Measurements from ENCODE around the gene ST8SIA5.

The ST8SIA5 gene

DNA sequence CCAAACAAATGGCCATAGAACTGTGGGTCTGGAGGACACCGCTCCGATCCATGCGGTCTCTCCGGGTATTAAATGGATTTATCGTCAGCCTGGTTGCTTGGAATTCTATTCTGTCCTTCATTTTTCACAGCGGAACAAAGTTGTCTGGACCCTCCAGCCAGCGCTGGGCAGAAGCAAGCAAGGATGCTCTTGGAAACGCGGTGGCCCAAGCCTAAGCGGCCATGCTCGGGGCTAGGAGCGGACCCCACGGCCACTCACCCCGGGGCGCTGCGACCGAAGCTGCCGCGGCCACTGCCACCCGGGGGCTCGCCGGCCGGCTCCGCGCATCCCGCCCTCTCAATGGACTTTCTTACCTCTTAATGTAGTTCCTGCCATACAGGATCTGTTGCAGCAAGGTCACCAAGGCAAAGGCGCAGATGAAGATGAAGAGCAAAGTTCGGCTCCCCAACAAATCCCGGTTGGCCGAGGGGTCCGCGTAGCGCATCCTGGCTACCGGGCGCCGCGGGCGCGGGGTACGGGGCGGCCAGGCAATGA is 761 bp downstream of the ST8SIA5 start:
- Histone ChIP-seq H3K27ac (ENCODE audit: insufficient read depth in 1 of 2, low read depth in 1 of 2, low read length in 2 of 2, poor library complexity in 1 of 2, severe bottlenecking in 2 of 2) (no peak overlapping the region), H3K9me3 (ENCODE audit: control extremely low read depth in 1 of 5, control insufficient read depth in 4 of 5, insufficient read depth in 2 of 5, low read depth in 1 of 5, low read length in 4 of 5) (no peaks in the 10 kb centered on the region), H3K4me3 (ENCODE audit: control insufficient read depth in 1 of 7, extremely low read depth in 1 of 7, insufficient read depth in 4 of 7, low read depth in 2 of 7, low read length in 6 of 7) (peak overlapping the region; percentile 3 to 62 (median 36)), H3K27me3 (replicated peaks in 2 of 5; ENCODE audit: control insufficient read depth in 4 of 5, insufficient read depth in 5 of 5, low read length in 4 of 5) (peaks cover 6 to 71% (median 30%) of the 10 kb centered on the region in 5 experiments), H3K4me1 (ENCODE audit: control extremely low read depth in 1 of 4, control insufficient read depth in 4 of 4, insufficient read depth in 4 of 4, low read length in 3 of 4) (peaks cover 0 to 43% (median 37%) of the 10 kb centered on the region in 4 experiments), H3K36me3 (ENCODE audit: control insufficient read depth in 4 of 4, insufficient read depth in 4 of 4, low read length in 3 of 4) (no peaks in the 10 kb centered on the region)
- WGBS (ENCODE audit: insufficient coverage): 1% methylated on average over 37 of the region's 41 CpGs
- no peak for DNase-seq
- ChIA-PET POLR2A (interaction anchor here (0.7 kb wide), 1 partner anchor 604 kb away, joined by 5 read pairs; no protein-coding TSS in a partner anchor), CTCF (no interaction called here)

DNA sequence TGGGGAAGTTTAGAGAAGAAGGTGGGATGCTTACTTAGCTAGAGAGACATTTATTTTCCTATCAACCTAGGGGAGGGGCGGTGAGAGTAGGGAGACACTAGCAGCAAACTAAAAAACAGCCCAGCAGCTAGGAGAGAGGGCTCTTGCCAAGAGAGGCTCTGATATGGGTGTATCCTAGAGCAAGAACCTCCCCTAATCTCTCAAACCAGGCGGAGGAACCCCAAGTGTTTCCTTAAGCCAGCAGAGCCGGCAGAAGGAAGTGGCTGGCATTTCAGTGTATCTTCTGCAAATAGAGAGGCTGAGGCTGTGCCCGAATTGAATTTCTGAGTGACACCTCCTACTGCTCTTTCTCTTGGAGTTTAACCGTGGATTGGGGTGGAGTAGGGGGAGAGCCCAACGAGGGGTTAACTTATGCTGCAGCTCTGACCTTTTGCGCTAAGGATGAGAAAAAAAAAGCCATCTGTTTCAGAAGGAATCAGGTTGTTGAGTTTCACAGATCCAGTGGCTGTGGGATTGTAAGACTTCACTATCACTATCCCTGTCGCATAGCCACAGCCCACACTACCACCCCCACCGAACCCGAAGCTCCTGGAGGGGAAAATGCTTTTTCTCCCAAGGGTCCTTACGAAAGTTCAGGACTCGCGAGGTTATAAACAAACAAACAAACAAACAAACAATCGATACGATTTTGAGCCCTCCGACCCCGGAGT is 1.4 kb downstream of the ST8SIA5 start:
- H3K27ac ChIP-seq (ENCODE audit: insufficient read depth in 1 of 2, low read depth in 1 of 2, low read length in 2 of 2, poor library complexity in 1 of 2, severe bottlenecking in 2 of 2): no peak overlapping the region
- H3K9me3 ChIP-seq (ENCODE audit: control extremely low read depth in 1 of 5, control insufficient read depth in 4 of 5, insufficient read depth in 2 of 5, low read depth in 1 of 5, low read length in 4 of 5): no peaks in the 10 kb centered on the region
- CTCF ChIA-PET: interaction anchor here (0.7 kb wide), 1 partner anchor 98 kb away, joined by 3 read pairs; no protein-coding TSS in a partner anchor
- POLR2A ChIA-PET: interaction anchor here (0.5 to 0.7 kb wide), 2 partner anchors 47 to 603 kb away, joined by 5 read pairs; no protein-coding TSS in a partner anchor
- H3K36me3 ChIP-seq (ENCODE audit: control insufficient read depth in 4 of 4, insufficient read depth in 4 of 4, low read length in 3 of 4): no peaks in the 10 kb centered on the region
- WGBS (ENCODE audit: insufficient coverage): 3% methylated on average over 11 of the region's 17 CpGs
- peaks cover 0 to 43% (median 37%) of the 10 kb centered on the region in 4 experiments for H3K4me1 ChIP-seq (ENCODE audit: control extremely low read depth in 1 of 4, control insufficient read depth in 4 of 4, insufficient read depth in 4 of 4, low read length in 3 of 4)
- H3K4me3 ChIP-seq (ENCODE audit: control insufficient read depth in 1 of 7, extremely low read depth in 1 of 7, insufficient read depth in 4 of 7, low read depth in 2 of 7, low read length in 6 of 7): peak overlapping the region in 5 of 7 experiments; percentile 3 to 62 (median 55)
- peak; percentile 57 to 91 (median 84) for DNase-seq
- peaks cover 6 to 65% (median 28%) of the 10 kb centered on the region in 5 experiments for H3K27me3 ChIP-seq (replicated peaks in 2 of 5; ENCODE audit: control insufficient read depth in 4 of 5, insufficient read depth in 5 of 5, low read length in 4 of 5)

DNA sequence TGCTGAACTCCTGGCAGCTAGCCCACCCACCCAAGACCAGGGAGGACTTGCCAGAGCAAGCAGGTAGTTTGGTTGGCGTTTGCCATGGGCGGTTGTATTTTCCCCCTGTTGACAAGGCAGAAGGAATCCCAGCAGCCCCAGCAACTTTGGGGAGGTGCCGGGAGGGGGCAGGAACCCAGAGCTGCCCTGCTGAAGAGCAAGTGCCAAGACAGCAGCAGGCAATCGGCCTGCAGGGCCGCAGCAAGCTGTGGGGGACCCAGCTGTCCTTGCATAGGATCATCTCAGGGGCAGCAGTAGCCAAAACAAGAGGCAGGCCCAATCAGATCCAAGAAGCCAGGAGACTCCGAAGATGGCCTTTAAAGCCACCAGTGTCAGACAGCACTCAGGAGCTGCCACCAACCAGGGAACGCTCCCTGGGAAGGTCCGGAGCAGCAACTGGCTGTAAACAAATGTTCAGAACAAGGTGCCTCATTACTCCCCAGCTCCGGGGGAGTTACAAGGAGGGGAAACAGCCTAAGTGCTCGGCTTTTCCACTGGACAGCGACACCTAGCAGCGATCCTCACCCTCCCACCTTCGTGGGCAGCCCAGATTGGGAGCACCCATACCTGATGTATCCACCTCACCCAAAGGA is 2.1 kb downstream of the ST8SIA5 start:
- no peak for DNase-seq
- WGBS (ENCODE audit: insufficient coverage): 63% methylated on average over 12 of the region's 13 CpGs
- ChIA-PET POLR2A (interaction anchor here (0.5 kb wide), 1 partner anchor 48 kb away, joined by 5 read pairs; no protein-coding TSS in a partner anchor), CTCF (interaction anchor here (0.7 kb wide), 1 partner anchor 97 kb away, joined by 3 read pairs; no protein-coding TSS in a partner anchor)
- Histone ChIP-seq H3K27ac (ENCODE audit: insufficient read depth in 1 of 2, low read depth in 1 of 2, low read length in 2 of 2, poor library complexity in 1 of 2, severe bottlenecking in 2 of 2) (no peak overlapping the region), H3K9me3 (ENCODE audit: control extremely low read depth in 1 of 5, control insufficient read depth in 4 of 5, insufficient read depth in 2 of 5, low read depth in 1 of 5, low read length in 4 of 5) (no peaks in the 10 kb centered on the region), H3K27me3 (replicated peaks in 2 of 5; ENCODE audit: control insufficient read depth in 4 of 5, insufficient read depth in 5 of 5, low read length in 4 of 5) (peaks cover 2 to 58% (median 30%) of the 10 kb centered on the region in 5 experiments), H3K36me3 (ENCODE audit: control insufficient read depth in 4 of 4, insufficient read depth in 4 of 4, low read length in 3 of 4) (no peaks in the 10 kb centered on the region), H3K4me1 (ENCODE audit: control extremely low read depth in 1 of 4, control insufficient read depth in 4 of 4, insufficient read depth in 4 of 4, low read length in 3 of 4) (peaks cover 0 to 43% (median 37%) of the 10 kb centered on the region in 4 experiments), H3K4me3 (ENCODE audit: control insufficient read depth in 1 of 7, extremely low read depth in 1 of 7, insufficient read depth in 4 of 7, low read depth in 2 of 7, low read length in 6 of 7) (peak overlapping the region in 1 of 7 experiments; percentile 17)

DNA sequence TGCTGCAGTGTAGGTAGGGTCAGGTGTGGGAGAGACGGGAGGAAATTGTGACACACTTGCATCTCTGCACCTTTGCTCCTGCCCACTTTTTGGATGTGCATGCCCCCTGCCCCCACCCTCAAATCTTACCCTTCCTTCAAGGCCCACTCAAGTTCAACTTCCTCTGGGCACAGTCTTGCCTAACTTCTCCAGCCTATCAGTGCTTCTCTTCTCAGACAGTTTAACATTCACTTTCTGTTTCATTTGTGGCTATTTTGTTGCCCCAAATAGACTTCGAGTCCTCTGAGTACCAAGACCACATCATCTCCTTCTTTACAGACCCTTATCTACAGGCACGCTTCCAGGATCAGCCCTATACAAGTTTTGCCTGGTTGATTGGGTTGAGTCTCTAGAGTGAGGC is 2.7 kb downstream of the ST8SIA5 start:
- WGBS (ENCODE audit: insufficient coverage): 72% methylated on average over 2 of the region's 3 CpGs
- Histone ChIP-seq H3K4me1 (ENCODE audit: control extremely low read depth in 1 of 4, control insufficient read depth in 4 of 4, insufficient read depth in 4 of 4, low read length in 3 of 4) (peaks cover 0 to 43% (median 37%) of the 10 kb centered on the region in 4 experiments), H3K27ac (ENCODE audit: insufficient read depth in 1 of 2, low read depth in 1 of 2, low read length in 2 of 2, poor library complexity in 1 of 2, severe bottlenecking in 2 of 2) (no peak overlapping the region), H3K9me3 (ENCODE audit: control extremely low read depth in 1 of 5, control insufficient read depth in 4 of 5, insufficient read depth in 2 of 5, low read depth in 1 of 5, low read length in 4 of 5) (no peaks in the 10 kb centered on the region), H3K27me3 (replicated peaks in 2 of 5; ENCODE audit: control insufficient read depth in 4 of 5, insufficient read depth in 5 of 5, low read length in 4 of 5) (peaks cover 2 to 52% (median 27%) of the 10 kb centered on the region in 5 experiments), H3K4me3 (ENCODE audit: control insufficient read depth in 1 of 7, extremely low read depth in 1 of 7, insufficient read depth in 4 of 7, low read depth in 2 of 7, low read length in 6 of 7) (no peak overlapping the region), H3K36me3 (ENCODE audit: control insufficient read depth in 4 of 4, insufficient read depth in 4 of 4, low read length in 3 of 4) (no peaks in the 10 kb centered on the region)
- CTCF ChIA-PET: no interaction called here
- POLR2A ChIA-PET: no interaction called here
- DNase-seq: peak in 2 of 3 donors; percentile 70 to 79

DNA sequence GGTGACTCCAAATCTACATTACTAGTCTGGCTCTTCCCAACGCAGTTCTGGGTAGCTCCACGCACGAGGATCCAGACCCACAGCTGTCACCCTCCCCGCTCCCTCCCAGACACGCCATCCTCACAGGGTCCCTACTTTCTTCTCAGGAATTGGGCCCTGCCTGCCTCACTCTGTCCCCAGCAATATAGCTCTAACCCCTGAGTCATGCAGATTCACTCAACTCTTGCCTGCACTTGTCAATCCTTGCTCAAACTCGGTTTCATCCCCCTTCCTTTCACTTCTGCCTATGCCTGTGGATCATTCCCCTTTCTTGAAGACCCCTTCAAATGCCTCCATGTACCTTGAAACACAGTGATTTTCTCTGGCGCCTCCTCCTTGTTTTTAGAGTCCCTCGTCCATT is 5.0 kb downstream of the ST8SIA5 start:
- whole genome bisulfite sequencing (ENCODE audit: insufficient coverage): 95% methylated on average over 7 of the region's 8 CpGs
- H3K9me3 ChIP-seq (ENCODE audit: control extremely low read depth in 1 of 5, control insufficient read depth in 4 of 5, insufficient read depth in 2 of 5, low read depth in 1 of 5, low read length in 4 of 5): no peaks in the 10 kb centered on the region
- no peak overlapping the region for H3K4me3 ChIP-seq (ENCODE audit: control insufficient read depth in 1 of 7, extremely low read depth in 1 of 7, insufficient read depth in 4 of 7, low read depth in 2 of 7, low read length in 6 of 7)
- DNase-seq: no peak
- no peaks in the 10 kb centered on the region for H3K36me3 ChIP-seq (ENCODE audit: control insufficient read depth in 4 of 4, insufficient read depth in 4 of 4, low read length in 3 of 4)
- CTCF ChIA-PET: no interaction called here
- H3K27ac ChIP-seq (ENCODE audit: insufficient read depth in 1 of 2, low read depth in 1 of 2, low read length in 2 of 2, poor library complexity in 1 of 2, severe bottlenecking in 2 of 2): no peak overlapping the region
- POLR2A ChIA-PET: no interaction called here
- H3K27me3 ChIP-seq (replicated peaks in 2 of 5; ENCODE audit: control insufficient read depth in 4 of 5, insufficient read depth in 5 of 5, low read length in 4 of 5): peaks cover 0 to 32% (median 15%) of the 10 kb centered on the region in 5 experiments
- H3K4me1 ChIP-seq (ENCODE audit: control extremely low read depth in 1 of 4, control insufficient read depth in 4 of 4, insufficient read depth in 4 of 4, low read length in 3 of 4): peaks cover 0 to 31% (median 27%) of the 10 kb centered on the region in 4 experiments

DNA sequence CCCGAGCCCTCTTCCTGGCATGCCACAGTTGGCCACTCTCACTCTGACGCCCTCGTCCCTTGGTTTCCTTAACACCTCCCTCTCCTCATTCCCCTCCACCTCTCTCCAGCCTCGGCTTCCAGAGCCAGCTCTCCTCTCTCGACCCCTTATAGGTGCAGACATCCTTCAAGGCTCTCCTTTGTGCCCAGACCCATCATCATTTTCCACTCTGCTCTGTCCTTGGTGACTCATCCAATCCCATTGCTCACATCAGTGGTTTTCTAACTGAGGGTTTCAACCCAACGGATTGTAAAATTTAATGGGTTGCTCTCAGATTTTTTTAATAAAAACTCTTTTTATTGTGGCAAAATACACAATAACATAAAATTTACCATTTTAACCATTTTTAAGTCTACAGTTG is 6.2 kb downstream of the ST8SIA5 start:
- H3K4me1 ChIP-seq (ENCODE audit: control extremely low read depth in 1 of 4, control insufficient read depth in 4 of 4, insufficient read depth in 4 of 4, low read length in 3 of 4): peaks cover 0 to 18% (median 14%) of the 10 kb centered on the region in 4 experiments
- no peaks in the 10 kb centered on the region for H3K9me3 ChIP-seq (ENCODE audit: control extremely low read depth in 1 of 5, control insufficient read depth in 4 of 5, insufficient read depth in 2 of 5, low read depth in 1 of 5, low read length in 4 of 5)
- DNase-seq: no peak
- WGBS (ENCODE audit: insufficient coverage): 84% methylated on average over 4 of the region's 6 CpGs
- POLR2A ChIA-PET: no interaction called here
- CTCF ChIA-PET: no interaction called here
- H3K27me3 ChIP-seq (replicated peaks in 2 of 5; ENCODE audit: control insufficient read depth in 4 of 5, insufficient read depth in 5 of 5, low read length in 4 of 5): peaks cover 0 to 19% (median 12%) of the 10 kb centered on the region in 5 experiments
- H3K27ac ChIP-seq (ENCODE audit: insufficient read depth in 1 of 2, low read depth in 1 of 2, low read length in 2 of 2, poor library complexity in 1 of 2, severe bottlenecking in 2 of 2): no peak overlapping the region
- no peaks in the 10 kb centered on the region for H3K36me3 ChIP-seq (ENCODE audit: control insufficient read depth in 4 of 4, insufficient read depth in 4 of 4, low read length in 3 of 4)
- no peak overlapping the region for H3K4me3 ChIP-seq (ENCODE audit: control insufficient read depth in 1 of 7, extremely low read depth in 1 of 7, insufficient read depth in 4 of 7, low read depth in 2 of 7, low read length in 6 of 7)

Measured in common myeloid progenitor, CD34-positive (primary cell).